K562 (cell line): Measurements from ENCODE around the gene REX1BD. TPM values are rescaled to one million over a fixed set of nuclear protein-coding genes. Genes with fewer than 3 reads are reported as not detected.

Source experiments
- ZNF146 ChIP-seq: IDR thresholded peaks from one replicate; pipeline ENCODE4 v1.6.1; 2018; ENCODE audit warnings: missing compliant biosample characterization; ENCODE audit not compliant: unreplicated experiment
- ZNF407 ChIP-seq: fragments of 450-650 bp; IDR thresholded peaks from 2 replicates; pipeline ENCODE4 v1.6.1; 2016; ENCODE audit warnings: low read depth
- polyA plus RNA-seq, 8 experiments: library from polyadenylated mRNA; depleted of rRNA in 4 of 8; stranded (reverse) in 5 of 8; unstranded in 3 of 8; fragments of >200 nt; fragmentation: Nextera tagmentation in 2 of 8; fragmentation: Illumina TruSeq in 1 of 8; extraction: Ambion mirVana in 2 of 8; extraction: Trizol in 1 of 8; gene quantifications; 2 replicates each; pipeline versions ENCODE4 v1.2.1 to v1.2.3, GENCODE V29; 2011 to 2014; ENCODE audit warnings: inconsistent platforms in 1 of 8, missing spikeins in 1 of 8
- total RNA-seq, 7 experiments: library from RNA; depleted of rRNA in 6 of 7; stranded (reverse); fragments of >200 nt in 6 of 7; fragmentation: Illumina TruSeq in 2 of 7; extraction: Trizol in 2 of 7; gene quantifications; 2 replicates each; pipeline versions ENCODE4 v1.2.1 to v1.2.3, GENCODE V29; 2011 to 2021; ENCODE audit warnings: low replicate concordance in 1 of 7

REX1BD gene
- total and polyA plus RNA-seq, 9 of the 15 experiments (the other 6 are each of a cell fraction or from before 2014, with no cell fraction given): 1.9 to 136 (median 13.8) TPM

GRCh38 chr19:18580311-18580710 is 8.3 kb upstream of the REX1BD start (continued):
- TF ChIP-seq ZNF407: no peak
- TF ChIP-seq ZNF146 (CRISPR knock-in tag): no peak
